ENCODE results near the gene CD1E.
"Not testable (repeated sequence)": the region's sequence is repeated elsewhere in the genome, so short reads cannot be mapped to it uniquely, and the experiment has no call there.

Gene CD1E

DNA sequence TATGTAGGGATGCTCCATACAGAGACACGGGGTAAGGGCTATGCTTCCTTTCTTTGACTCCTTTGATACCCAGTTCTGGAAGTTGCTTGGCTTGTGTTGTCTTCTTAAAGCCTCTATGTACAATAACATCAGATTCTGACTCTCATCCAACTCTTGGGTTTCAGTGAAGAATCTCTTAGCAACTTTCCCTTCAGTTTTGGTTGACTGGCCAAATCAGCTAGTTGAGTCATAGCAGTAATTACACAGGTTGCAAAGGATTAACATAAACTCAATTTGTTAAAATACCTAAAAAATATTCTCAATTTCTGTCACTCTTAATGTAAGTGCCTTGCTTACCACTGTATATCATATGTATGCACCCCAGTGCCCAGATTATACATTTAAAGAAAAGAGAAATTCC lies 9.2 kb downstream of the CD1E start:
- no peak for DNase-seq (ENCODE audit: low read depth)

GRCh38 chr1:158366783-158367182 lies 13.1 kb downstream of the CD1E start:
- DNase-seq (ENCODE audit: low read depth): no peak

GRCh38 chr1:158371188-158371953 lies 17.7 kb downstream of the CD1E start:
- DNase-seq (ENCODE audit: low read depth): no peak

- DNase-seq (ENCODE audit: low read depth): not testable (repeated sequence)
These were observed 20.4 kb downstream of the CD1E start for GRCh38 chr1:158374101-158374500.

- DNase-seq (ENCODE audit: low read depth): no peak
These were observed 21.2 kb downstream of the CD1E start for GRCh38 chr1:158374860-158375259.

DNA sequence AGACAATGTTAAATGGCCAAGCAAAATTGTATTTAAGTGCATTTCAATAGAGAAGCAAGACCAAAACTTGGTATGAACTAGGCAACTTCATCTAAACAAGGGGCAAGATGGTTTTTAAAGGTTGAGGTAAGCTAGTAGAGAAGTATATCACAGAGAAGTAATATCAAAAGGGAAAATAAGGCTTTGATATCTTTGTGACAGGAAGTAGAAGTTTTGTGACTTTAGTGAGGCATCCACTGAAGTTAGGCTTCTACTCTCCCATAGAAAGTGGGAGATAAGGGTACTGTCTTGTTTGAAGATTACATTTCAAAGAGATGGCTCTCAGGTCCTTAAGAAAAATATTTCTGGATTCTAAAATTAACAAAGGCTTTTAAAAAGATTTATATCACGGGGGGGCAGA lies 36.6 kb downstream of the CD1E start:
- no peak for DNase-seq (ENCODE audit: low read depth)

DNA sequence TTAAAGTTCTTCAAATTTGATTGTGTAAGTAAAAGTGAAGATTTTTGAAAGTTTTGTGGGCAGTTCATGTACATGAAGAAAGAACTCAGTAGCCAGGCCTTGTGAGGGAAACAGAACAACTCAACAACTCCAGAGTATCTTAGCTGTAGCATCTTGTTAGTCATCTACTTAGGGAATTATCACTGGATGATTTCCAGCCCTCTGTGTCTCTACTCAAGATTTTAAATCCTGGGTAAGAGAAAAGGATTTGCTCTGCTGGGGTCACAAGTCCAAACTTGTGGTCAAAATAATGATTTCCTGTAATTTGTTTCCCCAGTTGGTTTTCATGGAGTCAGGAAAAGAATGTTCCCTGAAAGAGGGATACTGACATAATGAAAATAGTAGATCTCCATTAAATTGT lies 37.4 kb downstream of the CD1E start:
- DNase-seq (ENCODE audit: low read depth): no peak

DNA sequence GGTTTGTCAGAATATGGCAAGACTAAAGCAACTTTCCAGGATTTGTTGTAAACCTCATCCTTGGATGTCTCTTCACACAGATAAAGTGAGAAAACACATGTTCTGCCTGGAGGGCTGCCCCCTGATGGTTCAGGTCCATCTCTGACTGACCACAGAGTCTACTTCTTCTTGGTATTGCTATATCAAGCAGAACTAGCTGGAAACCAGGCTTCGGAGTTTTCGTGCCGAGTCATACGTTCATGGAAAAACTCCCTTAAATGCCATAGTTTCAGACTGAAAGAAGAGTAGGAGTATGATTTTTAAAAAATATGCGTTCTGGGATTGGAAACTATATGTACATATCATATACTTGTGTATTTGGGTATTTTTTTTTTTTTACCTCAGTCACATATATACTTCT lies 39.8 kb downstream of the CD1E start:
- no peak for DNase-seq (ENCODE audit: low read depth)

DNA sequence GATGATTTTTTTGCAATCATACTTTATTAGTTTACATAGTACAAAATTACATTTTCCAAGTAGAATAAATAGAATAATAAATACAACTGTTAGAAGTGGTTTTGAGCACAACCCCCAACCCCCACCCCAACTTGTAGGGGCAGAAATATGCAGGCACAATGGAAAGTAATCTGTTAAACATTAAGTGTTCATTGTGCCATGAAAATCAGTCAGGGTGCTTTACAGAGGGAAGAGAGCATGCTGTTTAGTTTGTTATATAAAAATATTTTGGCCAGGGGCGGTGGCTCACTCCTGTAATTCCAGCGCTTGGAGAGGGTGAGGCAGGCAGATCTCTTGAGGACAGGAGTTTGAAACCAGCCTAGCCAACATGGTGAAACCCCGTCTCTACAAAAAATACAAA lies 43.0 kb downstream of the CD1E start:
- DNase-seq (ENCODE audit: low read depth): no peak

- DNase-seq (ENCODE audit: low read depth): no peak
These were observed 45.3 kb downstream of the CD1E start, which contains the start of gene OR10T2 for GRCh38 chr1:158398818-158399514. OR10T2 (minus strand) TSS chr1:158399466; CDS start chr1:158399466, 0 bp downstream.

GRCh38 chr1:158400871-158401270 lies 47.2 kb downstream of the CD1E start:
- no peak for DNase-seq (ENCODE audit: low read depth)

DNA sequence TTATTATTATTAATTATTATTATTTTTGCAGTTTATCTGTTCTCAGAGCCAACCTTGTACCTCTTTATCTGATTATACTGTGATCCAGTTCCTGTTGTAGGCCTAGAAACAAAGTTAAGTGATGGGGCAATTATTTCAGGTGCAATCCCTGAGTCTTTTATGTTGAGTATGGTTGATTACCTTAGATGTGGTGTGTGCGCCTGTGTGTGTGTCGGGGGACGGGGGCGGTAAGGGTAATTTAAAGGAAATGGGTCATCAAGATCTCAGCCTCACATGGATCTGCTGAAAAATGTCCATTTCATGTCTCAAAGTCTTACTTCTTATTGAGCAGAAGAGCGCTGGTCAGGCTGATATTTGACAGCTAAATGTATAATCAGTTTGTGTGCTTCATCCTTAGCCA lies 53.4 kb downstream of the CD1E start:
- no peak for DNase-seq (ENCODE audit: low read depth)

Measured in fibroblast of the conjunctiva (primary cell).